NCI-H1092 treated with DMSO at 0.1 percent for 48 hours (cell line): ENCODE results near the gene CGB8.
"Not testable (repeated sequence)": the region's sequence is repeated elsewhere in the genome, so short reads cannot be mapped to it uniquely, and the experiment has no call there.

ENCODE experiments used
- DNase-seq: peaks from one replicate; lab custom pipeline; 2025; lab: John Stamatoyannopoulos, UW

Gene CGB8

DNA sequence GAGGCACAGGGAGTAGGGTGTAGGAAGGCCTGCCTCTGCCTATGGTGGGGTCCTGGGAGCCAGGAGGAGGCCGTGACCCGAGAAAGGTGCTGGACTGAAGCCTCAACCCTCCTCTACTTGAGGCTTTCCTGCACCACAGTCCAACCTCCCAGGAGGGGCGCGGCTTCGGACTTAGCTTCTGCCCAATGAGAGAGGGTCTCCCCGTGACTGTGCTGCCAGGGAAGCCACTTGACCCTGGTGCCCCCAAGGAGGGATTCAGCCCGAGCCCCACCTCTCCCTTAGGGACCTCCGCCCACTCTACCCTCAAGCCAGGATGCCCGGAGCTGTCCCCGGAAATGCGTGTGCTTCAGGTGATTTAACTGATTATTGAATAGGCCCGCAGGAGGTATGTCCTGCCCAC is at the start of gene CGB8:
Gene CGB8, minus strand, starts transcription at position 101 of the 400 bp plus-strand sequence. CDS start 372 bp downstream, outside the sequence.
- DNase-seq: not testable (repeated sequence)

GRCh38 chr19:49097453-49098288 is 48.8 kb upstream of the CGB8 start:
- peak; percentile 61 for DNase-seq

DNA sequence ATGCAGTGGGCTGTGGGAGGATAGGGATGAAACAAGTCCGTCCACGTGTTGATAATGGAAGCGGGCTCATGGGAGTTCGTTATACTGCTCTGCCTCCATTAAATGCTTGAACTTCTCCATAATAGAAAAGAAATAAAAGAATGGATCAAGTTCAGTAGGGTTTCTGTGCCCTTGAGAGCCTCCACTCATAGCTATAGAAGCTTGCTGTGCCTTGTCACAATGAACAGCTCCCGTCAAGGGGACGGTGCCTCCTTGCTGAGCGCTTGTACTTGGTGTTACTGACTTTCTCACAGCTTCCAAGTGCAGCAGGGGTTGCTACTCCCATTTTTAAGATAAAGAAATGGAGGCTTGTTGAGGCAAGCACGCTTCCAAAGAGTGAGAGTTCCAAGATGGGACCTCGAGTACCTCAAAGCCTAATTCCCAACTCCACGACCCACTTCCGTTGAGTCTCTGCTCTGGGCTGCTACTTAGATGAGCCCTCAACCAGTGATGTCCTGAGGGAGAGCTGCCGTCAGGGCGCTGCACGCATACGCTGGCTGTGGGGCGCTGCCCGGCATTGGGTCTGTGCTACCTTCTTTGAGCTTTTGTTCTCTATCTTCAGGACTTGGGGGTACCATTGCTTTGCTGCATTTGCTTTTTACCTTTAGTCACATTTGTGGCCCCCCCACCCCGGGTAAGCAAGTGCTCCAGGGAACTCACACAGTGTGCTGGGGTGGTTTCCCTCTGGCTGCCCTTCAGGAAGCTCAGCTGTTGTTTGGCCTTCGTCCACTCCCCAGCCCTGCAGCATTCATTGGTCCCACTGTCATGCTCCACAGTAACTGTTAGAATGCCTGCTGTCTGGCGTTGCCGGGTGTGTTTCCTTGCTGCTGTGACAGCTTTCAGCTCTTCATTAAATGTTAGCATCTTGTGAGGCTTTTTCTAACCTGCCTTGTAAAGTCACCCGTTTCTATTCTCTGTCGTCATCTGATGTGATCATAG is 45.9 kb upstream of the CGB8 start:
- no peak for DNase-seq

DNA sequence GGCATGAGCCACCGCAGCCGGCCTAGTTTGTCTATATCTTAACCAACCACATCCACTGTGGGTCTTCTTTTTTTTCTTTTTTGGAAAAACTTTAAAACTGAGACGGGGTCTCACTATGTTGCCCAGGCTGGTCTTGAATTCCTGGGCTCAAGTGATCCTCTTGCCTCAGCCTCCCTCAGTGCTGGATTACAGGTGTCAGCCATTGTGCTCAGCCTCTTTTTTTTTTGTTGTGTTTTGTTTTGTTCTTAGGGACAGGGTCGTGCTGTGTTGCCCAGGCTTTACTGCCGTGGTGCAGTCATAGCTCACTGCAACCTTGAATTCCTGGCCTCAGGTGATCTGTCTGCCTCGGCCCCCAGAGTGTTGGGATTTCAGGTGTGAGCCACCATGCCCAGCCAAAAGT is 43.8 kb upstream of the CGB8 start:
- no peak for DNase-seq

GRCh38 chr19:49091391-49092038 is 42.6 kb upstream of the CGB8 start:
- no peak for DNase-seq

- no peak for DNase-seq
Measured at GRCh38 chr19:49086296-49086695, 37.4 kb upstream of the CGB8 start.

GRCh38 chr19:49085868-49086232 is 36.9 kb upstream of the CGB8 start:
- DNase-seq: peak; percentile 24

GRCh38 chr19:49085020-49085867 is 36.3 kb upstream of the CGB8 start, which contains the start of gene SNRNP70:
Gene SNRNP70 (plus strand): TSS chr19:49085451. CDS start chr19:49086415, 964 bp downstream.
- peak; percentile 97 for DNase-seq

DNA sequence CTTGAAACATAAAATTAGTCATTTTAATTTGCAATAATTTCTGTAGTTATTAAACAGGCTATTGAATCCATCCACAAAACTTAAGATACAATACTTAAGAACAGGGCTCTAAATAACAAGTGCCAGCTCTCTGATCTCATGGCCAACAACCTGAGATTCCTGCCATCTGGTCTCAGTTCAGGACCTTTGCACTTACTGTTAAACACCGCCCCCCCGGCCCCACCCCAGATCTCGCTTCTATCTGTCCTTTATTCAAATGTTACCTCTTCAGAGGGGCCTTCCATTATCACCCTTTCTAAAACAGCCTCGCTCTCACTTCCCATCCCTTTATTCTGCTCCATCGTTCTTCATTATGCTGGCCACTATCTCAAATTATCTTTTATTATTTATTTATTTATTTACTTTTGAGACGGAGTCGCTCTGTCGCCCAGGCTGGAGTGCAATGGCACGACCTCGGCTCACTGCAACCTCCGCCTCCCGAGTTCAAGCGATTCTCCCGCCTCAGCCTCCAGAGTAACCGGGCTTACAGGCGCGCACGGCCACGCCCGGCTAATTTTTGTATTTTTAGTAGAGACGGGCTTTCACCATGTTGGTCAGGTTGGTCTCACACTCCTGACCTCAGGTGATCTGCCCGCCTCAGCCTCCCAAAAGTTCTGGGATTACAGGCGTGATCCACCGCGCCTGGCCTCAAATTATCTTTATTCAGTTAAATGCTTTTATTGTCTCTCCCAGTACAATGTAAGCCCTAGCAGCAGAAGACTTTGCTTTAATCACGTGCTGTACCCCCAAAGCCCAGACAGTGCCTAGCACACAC is 35.5 kb upstream of the CGB8 start:
- DNase-seq: no peak

- DNase-seq: no peak
Measured at GRCh38 chr19:49081273-49081672, 32.4 kb upstream of the CGB8 start.

GRCh38 chr19:49080392-49080791 is 31.5 kb upstream of the CGB8 start:
- DNase-seq: no peak

DNA sequence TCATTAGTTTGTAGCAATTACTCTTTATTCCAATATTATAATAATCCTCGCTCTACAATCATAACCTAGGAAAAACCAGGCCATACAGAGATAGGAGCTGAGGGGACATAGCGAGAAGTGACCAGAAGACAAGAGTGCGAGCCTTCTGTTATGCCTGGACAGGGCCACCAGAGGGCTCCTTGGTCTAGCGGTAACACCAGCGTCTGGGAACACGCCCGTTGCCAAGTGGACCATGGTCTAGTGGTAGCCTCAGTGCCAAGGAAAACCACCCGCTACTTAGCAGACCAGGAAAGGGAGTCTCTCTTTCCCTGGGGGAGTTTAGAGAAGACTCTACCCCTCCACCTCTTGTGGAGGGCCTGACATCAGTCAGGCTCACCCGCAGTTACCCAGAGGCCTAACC is 26.0 kb upstream of the CGB8 start:
- peak; percentile 30 for DNase-seq

- no peak for DNase-seq
Measured at GRCh38 chr19:49073514-49074378, 24.8 kb upstream of the CGB8 start.

- DNase-seq: no peak
Measured at GRCh38 chr19:49071860-49072547, 23.1 kb upstream of the CGB8 start.

DNA sequence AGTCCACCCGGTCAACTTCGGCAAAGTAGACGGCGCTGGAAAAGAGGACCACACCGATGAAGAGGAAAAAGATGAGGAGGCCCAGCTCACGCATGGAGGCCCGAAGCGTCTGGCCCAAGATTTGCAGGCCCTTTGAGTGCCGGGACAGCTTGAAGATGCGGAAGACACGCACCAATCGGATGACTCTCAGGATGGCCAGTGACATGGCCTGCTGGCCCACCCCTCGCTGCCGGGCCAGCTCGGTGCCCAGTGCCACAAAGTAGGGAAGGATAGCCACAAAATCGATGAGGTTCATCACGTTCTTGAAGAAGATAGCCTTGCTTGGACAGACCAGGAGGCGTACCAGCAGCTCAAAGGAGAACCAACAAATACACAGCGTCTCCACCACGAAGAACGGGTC is 21.5 kb upstream of the CGB8 start:
- DNase-seq: no peak

DNA sequence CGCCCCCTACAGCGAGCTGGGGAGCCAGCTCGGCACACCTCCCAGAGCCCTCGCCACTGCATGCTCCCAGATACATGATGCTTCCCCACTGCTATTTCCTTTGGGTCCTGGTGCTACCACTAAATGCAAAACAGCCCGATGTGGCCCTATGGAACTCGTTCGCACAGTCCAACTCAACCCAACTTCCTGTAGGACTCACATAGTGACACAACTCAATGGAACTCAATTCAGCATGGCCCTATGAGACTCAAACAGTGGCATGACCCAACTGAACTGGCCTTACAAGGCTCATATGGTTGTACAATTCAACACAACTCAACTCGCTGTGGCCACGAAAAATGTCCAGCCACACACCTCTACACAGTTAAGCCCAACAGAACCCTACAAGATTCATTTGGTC is 20.1 kb upstream of the CGB8 start:
- no peak for DNase-seq

GRCh38 chr19:49067554-49067953 is 18.6 kb upstream of the CGB8 start:
- no peak for DNase-seq

DNA sequence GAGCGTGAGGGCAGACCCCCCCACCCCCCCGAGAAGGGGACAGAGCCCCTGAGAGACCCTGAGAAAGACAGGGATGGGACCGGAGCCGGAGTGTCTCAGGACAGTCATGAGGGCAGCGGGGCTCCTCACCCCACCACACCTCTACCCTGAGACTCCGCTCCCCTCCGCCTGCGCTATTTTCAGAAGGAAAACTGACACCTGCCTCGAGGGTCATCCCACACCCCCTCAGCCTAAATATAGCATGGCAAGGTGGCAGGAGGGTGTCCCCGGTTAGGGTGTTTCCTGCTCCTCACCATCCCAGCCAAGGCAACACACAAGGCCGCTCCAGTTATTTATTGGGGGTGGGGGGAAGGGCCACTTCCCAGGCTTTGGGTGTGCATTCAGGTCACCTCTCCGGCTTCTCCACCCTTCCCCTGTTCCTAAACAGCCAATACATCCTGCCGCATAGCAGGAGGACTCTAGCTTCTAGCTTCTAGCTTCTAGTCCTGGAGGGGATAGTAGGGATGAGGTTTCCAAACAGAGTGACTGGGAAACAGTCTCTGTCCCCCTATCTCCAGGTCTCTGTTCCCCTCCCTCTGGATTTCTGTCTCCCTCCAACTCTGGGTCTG is 17.1 kb upstream of the CGB8 start:
- no peak for DNase-seq
